GM21529 (cell line): ENCODE data around the gene MYPOP.

Experiments
- ATAC-seq: cut with Tn5 transposase; IDR thresholded peaks from one replicate; pipeline ENCODE4 v1.9.1; 2021; ENCODE audit not compliant: unreplicated experiment

The MYPOP gene, protein sequence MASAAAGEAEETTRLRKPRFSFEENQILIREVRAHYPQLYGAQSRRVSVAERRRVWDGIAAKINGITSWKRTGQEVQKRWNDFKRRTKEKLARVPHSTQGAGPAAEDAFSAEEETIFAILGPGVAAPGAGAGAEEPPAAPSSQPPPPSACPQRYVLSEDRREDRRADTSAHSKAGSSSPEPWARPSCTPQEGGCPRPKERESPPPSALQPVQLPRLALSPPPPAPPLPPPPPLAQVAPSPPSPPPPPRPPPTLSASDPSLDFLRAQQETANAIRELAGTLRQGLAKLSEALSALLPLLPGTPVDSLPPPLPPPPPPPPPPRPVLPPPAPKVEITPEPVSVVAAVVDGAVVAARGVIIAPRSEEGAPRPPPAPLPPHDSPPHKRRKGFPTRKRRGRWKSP

DNA sequence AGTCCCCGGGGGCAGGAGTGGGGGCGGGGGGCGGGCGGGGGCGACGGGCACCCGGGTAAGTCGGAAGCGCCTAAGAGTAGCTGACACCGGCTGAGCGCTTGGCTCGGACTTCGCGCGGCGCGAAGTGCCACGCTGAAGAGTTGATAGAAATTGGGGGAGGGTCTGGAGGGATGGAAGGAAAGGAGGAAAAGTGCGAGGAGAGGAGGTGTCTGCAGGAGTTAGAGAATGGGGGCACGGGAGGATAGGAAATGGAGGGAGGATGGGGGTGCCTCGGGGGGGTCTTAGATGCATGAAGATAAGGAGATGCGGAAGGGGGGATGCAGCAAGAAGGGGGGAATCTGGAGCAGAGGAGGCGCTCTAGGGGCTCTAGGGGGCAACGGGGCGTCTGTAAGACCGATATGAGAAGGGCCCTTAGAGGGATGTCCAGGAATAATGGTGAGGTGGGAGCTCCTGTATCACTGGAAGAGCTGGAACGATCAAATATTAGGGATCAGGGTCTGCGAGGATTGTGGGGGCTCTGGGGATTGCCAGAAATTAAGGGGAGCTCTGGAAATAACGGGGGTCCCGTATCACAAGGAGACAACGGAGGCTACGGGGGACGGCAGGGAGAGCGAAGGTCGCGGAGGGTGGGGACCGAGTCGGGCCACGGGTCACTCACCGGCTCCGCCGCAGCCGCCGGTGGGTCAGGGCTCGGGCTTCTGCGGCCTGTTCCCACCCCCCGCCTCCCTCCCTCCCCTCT lies at the start of gene MYPOP:
Gene MYPOP, minus strand, starts transcription at position 702 of the 739 bp plus-strand sequence. CDS start 840 bp downstream, outside the sequence.
- ATAC-seq, result no peak

DNA sequence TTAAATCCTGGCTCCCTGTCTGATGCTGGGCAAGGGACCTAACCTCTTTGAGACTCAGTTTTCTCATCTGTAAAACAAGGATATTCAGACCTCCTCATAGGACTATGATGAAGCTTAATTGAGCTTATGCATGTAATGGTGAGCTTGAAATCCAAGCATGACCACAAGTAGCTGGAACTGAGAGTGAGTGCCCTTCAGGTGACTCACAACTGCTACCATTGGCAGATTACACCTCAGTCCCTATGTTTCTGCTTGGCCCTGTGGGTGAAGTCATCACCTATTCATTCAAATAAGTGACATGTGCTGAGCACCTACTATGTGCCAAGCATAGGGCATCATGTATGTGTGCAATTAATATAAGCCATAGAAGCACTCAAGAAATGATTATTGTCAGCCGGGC lies 45.5 kb upstream of the MYPOP start:
- ATAC-seq, result no peak

DNA sequence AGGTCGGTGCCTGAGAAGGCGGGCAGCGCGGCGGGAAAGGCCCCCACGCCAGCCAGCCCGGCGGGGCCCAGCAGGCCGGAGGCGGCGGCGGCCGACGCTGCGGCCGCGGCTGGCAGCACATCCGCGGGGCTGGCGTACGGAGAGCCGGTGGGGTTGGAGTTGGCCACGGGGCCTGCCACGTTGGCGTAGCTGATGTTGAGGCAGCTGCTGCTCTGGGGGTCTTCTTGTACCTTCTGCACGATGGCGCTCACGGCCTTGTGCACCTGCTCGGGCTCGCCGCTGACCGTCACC lies 38.0 kb upstream of the MYPOP start:
- no peak for ATAC-seq

- no peak for ATAC-seq
Measured at GRCh38 chr19:45939792-45940514, 37.5 kb upstream of the MYPOP start.

DNA sequence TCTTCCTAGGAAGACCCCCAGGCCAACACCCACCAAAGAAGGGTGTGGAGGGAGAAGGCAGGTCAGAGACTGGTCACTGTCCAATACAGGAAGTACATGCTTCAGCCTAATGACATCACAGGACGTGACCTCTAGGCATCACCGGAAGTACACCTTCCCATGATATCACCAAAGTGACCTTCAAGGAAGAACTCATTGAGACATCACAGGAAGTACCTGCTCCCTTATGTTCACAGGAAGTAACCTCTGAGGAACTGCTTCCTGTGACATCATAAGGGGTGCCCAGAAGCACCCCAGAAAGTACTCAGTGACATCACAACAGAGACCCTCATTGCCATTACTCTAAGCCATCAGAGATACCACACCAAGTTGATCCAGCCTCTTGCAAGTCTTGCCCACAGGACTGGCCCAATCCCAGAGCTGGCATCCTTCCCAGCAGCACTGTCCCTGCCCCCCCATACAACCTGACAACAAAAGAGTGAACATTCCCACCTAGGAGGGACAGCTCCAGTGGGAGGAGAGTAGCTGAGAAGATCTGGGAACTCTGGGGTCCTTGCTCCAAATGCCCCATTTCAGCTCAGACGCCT lies 36.4 kb upstream of the MYPOP start:
- no peak for ATAC-seq

DNA sequence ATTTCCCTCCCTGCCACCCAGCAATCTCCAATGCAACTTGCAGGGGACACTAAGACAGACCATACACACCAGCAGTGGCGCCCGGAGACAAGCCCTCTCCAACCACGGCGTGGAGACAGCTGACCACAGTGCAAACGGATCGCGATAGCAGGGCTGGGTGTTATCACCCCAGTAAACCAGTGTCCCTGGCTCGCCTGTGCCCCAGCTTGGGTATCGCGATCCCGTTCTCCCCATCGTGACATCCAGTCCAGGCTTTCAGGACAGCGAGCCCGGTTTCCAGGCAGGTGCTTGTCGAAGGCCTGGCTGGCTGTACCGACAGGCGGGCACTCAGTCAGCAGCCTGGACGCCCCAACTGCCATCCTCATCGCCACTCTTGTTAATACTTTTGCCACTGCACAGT lies 32.9 kb upstream of the MYPOP start:
- ATAC-seq, result no peak

DNA sequence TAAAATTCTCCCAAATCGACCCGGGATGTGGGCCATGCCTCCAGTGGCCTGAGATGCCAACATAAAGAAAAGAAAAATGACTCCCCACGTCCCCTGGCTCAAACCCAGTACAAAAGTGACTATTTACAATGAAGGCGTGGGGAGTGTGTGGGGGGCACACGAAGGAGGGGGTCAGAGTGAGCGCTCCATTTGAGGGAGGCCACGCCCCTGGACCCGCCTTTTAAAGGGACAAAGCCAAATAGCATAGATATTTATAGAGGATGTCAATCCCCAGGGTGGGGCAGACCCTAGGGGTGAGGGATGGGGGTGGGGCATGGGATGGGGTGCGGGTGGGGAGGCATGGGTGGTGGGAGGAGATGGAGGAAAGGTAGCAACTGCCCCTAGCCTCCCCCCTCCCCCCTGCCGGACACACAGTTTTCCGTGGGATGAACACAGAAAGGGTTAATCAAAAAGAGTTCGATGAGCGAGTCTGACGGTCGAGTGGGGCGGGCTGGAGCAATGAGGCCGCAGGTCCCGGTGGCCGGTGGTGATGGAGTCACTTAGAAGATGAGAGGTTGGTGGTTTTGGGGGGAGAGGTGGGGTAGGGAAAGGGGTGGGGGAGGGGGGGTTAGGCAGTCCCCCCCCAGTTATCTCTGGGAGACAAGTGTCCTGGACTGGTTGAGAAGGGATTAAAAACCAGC lies 32.3 kb upstream of the MYPOP start:
- no peak for ATAC-seq

- no peak for ATAC-seq
Measured at GRCh38 chr19:45933759-45934158, 31.3 kb upstream of the MYPOP start.

GRCh38 chr19:45931055-45931454 lies 28.6 kb upstream of the MYPOP start:
- ATAC-seq, result no peak

DNA sequence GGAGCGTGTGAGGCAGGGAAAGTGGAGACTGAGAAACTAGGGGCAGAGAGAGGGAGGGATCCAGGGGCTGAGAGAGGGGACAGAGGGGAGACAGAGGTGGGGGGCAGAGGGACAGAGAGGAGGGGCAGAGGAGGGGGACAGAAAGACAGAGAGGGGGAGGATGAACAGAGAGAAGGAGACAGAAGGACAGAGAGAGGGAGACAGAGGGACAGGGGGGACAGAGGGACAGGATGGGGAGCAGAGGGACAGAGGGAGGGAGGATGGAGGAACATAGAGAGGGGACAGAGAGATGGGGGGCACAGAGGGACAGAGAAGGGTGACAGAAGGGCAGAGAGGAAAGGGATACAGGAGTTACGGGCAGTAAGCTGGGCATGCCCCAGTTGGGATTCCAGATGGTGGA lies 26.8 kb upstream of the MYPOP start:
- no peak for ATAC-seq

GRCh38 chr19:45927565-45928261 lies 25.3 kb upstream of the MYPOP start:
- ATAC-seq, result peak; percentile 68

GRCh38 chr19:45924891-45925447 lies 22.6 kb upstream of the MYPOP start:
- ATAC-seq, result no peak

- no peak for ATAC-seq
Measured at GRCh38 chr19:45922281-45922680, 19.9 kb upstream of the MYPOP start.

DNA sequence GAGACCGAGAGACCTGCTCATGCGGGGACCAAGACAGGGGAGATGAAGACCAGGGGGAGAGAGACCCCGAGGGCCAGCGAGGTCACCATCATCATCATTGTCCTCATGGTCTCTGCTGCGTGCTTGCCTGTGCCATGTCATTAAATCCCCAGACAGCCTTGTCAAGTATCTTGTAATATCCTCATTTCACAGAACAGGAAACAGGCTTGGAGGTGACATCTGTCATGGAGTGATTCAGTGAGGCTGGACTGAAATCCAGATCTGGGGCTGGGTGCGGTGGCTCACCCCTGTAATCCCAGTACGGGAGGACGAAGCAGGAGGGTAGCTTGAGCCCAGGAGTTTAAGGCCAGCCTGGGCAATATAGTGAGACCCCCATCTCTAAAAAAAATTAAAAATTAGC lies 18.0 kb upstream of the MYPOP start:
- no peak for ATAC-seq

DNA sequence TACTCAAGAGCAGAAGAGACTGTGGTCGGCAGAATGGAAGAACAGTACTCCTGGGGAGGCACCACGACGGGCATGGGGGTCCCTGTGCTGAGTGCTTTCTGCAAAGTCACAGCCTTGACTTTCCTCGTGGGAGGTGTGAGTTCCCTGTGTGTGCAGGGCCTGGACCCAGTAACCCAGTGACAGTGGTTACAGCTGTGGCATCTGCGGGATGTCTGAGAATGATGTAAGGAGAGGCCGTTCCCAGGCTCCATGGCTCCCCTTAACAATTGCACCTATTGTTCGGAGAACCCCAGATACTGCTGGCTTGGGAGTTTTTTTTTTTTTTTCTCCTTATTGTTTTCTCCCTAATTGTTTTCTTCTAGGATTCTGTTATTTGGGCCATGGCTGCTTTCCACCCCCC lies 17.3 kb upstream of the MYPOP start:
- ATAC-seq, result no peak

DNA sequence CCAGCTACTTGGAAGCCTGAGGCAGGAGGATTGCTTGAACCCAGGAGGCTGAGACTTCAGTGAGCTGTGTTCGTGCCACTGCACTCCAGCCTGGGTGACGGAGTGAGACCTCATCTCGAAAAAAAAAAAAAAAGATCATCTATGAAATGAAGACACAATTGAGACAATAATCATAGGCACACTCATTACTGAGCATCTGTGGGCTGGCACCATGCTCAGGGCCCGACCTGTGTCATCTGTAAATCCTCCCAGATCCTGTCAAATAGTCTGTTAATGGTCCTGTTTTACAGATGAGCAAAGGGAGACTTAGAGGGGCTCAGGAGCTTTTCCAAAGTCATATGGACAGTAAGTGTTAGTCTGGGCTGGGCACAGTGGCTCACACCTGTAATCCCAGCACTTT lies 16.3 kb upstream of the MYPOP start:
- no peak for ATAC-seq

DNA sequence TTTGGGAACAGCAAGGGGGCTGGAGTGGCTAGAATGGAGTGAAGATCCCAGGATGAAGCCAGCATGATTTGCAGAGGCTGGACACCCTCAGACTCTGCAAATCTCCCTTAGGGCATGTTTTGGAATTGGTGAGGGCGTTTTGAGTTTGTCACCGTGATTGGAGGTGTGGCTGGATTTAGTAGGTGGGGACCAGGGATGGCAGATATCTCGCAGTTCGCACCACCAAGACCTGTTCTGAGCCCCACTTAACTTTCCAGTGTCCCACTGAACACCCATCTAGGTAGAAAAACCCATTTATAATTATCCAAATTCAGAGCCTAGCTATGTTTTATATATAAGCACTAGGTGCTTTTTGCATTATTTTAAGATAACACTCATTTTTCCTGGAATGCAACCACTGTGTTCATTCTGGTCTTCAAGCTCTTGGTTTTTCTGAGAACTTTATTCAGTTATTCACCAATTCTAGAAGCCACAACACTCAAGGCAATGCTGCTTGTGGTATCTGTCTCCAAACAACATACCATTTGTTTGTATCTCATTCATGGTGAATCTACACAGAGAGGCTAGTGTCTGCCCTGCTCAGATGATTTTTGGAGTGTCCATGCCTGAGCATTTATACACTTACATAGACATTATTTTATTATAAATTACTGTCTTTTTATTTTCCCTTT lies 15.1 kb upstream of the MYPOP start:
- ATAC-seq, result no peak

GRCh38 chr19:45913874-45914830 lies 11.7 kb upstream of the MYPOP start, which contains the start of gene NANOS2:
Gene NANOS2, minus strand, starts transcription at chr19:45914778. Its CDS starts 85 bp downstream, at chr19:45914693.
- ATAC-seq, result no peak
